ENCODE results near the gene MCF2L2. TPM values are rescaled to one million over a fixed set of nuclear protein-coding genes. Genes with fewer than 3 reads are reported as not detected.
"Not testable (repeated sequence)": the region's sequence is repeated elsewhere in the genome, so short reads cannot be mapped to it uniquely, and the experiment has no call there.

The MCF2L2 gene
- 11.3 and 12.2 TPM in 2 replicates for total RNA-seq (2014; rRNA removed; shearing (Covaris generic); ENCODE audit: low replicate concordance)

- Histone ChIP-seq H3K9me2 (replicated peaks; ENCODE audit: insufficient read depth, low read length) (no peaks in the 10 kb centered on the region), H3K79me2 (ENCODE audit: low read length) (no peaks in the 10 kb centered on the region), H3K27me3 (ENCODE audit: low read length) (no peaks in the 10 kb centered on the region), H3K9me3 (ENCODE audit: low read length) (no peaks in the 10 kb centered on the region), H4K20me1 (ENCODE audit: insufficient read depth, low read depth, low read length) (peaks cover 27% of the 10 kb centered on the region), H3K9ac (ENCODE audit: low read length) (peak within 1 kb of the TSS; percentile 86), H3K36me3 (ENCODE audit: insufficient read depth, low read length) (no peaks in the 10 kb centered on the region), H3K4me2 (ENCODE audit: low read depth, low read length, poor library complexity, severe bottlenecking) (peak within 1 kb of the TSS; percentile 97), H2AFZ (ENCODE audit: low read length) (peak within 1 kb of the TSS; percentile 95), H3K4me3 (ENCODE audit: low read length) (peak within 1 kb of the TSS; percentile 90), H3K27ac (ENCODE audit: low read length) (no peak within 1 kb of the TSS), H3K4me1 (ENCODE audit: low read length) (peaks cover 18% of the 10 kb centered on the region)
- peak; percentile 95 for DNase-seq
Measured at GRCh38 chr3:183428447-183429211, at the start of gene MCF2L2. MCF2L2 (minus strand) TSS chr3:183428619; CDS start chr3:183427977, 642 bp downstream.

- Histone ChIP-seq H3K27ac (ENCODE audit: low read length) (no peak overlapping the region), H3K4me3 (ENCODE audit: low read length) (no peak overlapping the region), H3K9ac (ENCODE audit: low read length) (no peak overlapping the region), H2AFZ (ENCODE audit: low read length) (no peak overlapping the region), H3K9me2 (replicated peaks; ENCODE audit: insufficient read depth, low read length) (no peaks in the 10 kb centered on the region), H4K20me1 (ENCODE audit: insufficient read depth, low read depth, low read length) (no peaks in the 10 kb centered on the region), H3K4me2 (ENCODE audit: low read depth, low read length, poor library complexity, severe bottlenecking) (no peak overlapping the region), H3K36me3 (ENCODE audit: insufficient read depth, low read length) (no peaks in the 10 kb centered on the region), H3K27me3 (ENCODE audit: low read length) (no peaks in the 10 kb centered on the region), H3K79me2 (ENCODE audit: low read length) (no peaks in the 10 kb centered on the region), H3K4me1 (ENCODE audit: low read length) (peaks cover 15% of the 10 kb centered on the region), H3K9me3 (ENCODE audit: low read length) (no peaks in the 10 kb centered on the region)
- DNase-seq, result no peak
Measured at GRCh38 chr3:183477801-183478456, 49.5 kb upstream of the MCF2L2 start.

GRCh38 chr3:183475764-183476162, 47.3 kb upstream of the MCF2L2 start:
- H3K9me3 ChIP-seq (ENCODE audit: low read length); DNase-seq; H2AFZ ChIP-seq (ENCODE audit: low read length); H3K4me2 ChIP-seq (ENCODE audit: low read depth, low read length, poor library complexity, severe bottlenecking); H3K36me3 ChIP-seq (ENCODE audit: insufficient read depth, low read length); H3K9me2 ChIP-seq (replicated peaks; ENCODE audit: insufficient read depth, low read length); H3K27me3 ChIP-seq (ENCODE audit: low read length); H3K9ac ChIP-seq (ENCODE audit: low read length); H3K4me3 ChIP-seq (ENCODE audit: low read length); H4K20me1 ChIP-seq (ENCODE audit: insufficient read depth, low read depth, low read length); H3K79me2 ChIP-seq (ENCODE audit: low read length); H3K27ac ChIP-seq (ENCODE audit: low read length): not testable (repeated sequence)
- H3K4me1 ChIP-seq (ENCODE audit: low read length), result peaks cover 15% of the 10 kb centered on the region

GRCh38 chr3:183475016-183475763, 46.8 kb upstream of the MCF2L2 start:
- no peaks in the 10 kb centered on the region for H3K9me3 ChIP-seq (ENCODE audit: low read length)
- no peaks in the 10 kb centered on the region for H3K27me3 ChIP-seq (ENCODE audit: low read length)
- DNase-seq, result no peak
- no peak overlapping the region for H3K4me3 ChIP-seq (ENCODE audit: low read length)
- no peaks in the 10 kb centered on the region for H4K20me1 ChIP-seq (ENCODE audit: insufficient read depth, low read depth, low read length)
- H3K36me3 ChIP-seq (ENCODE audit: insufficient read depth, low read length), result no peaks in the 10 kb centered on the region
- peaks cover 14% of the 10 kb centered on the region for H3K4me1 ChIP-seq (ENCODE audit: low read length)
- H3K27ac ChIP-seq (ENCODE audit: low read length), result no peak overlapping the region
- no peak overlapping the region for H3K9ac ChIP-seq (ENCODE audit: low read length)
- no peak overlapping the region for H3K4me2 ChIP-seq (ENCODE audit: low read depth, low read length, poor library complexity, severe bottlenecking)
- peak overlapping the region; percentile 58; the same call in 1 of the 2 replicates for H2AFZ ChIP-seq (ENCODE audit: low read length)
- no peaks in the 10 kb centered on the region for H3K9me2 ChIP-seq (replicated peaks; ENCODE audit: insufficient read depth, low read length)
- no peaks in the 10 kb centered on the region for H3K79me2 ChIP-seq (ENCODE audit: low read length)

- Histone ChIP-seq H2AFZ (ENCODE audit: low read length) (no peak overlapping the region), H3K27ac (ENCODE audit: low read length) (no peak overlapping the region), H3K4me2 (ENCODE audit: low read depth, low read length, poor library complexity, severe bottlenecking) (no peak overlapping the region), H3K36me3 (ENCODE audit: insufficient read depth, low read length) (no peaks in the 10 kb centered on the region), H3K4me1 (ENCODE audit: low read length) (peaks cover 18% of the 10 kb centered on the region), H4K20me1 (ENCODE audit: insufficient read depth, low read depth, low read length) (no peaks in the 10 kb centered on the region), H3K9ac (ENCODE audit: low read length) (no peak overlapping the region), H3K79me2 (ENCODE audit: low read length) (no peaks in the 10 kb centered on the region), H3K4me3 (ENCODE audit: low read length) (no peak overlapping the region), H3K27me3 (ENCODE audit: low read length) (no peaks in the 10 kb centered on the region), H3K9me3 (ENCODE audit: low read length) (no peaks in the 10 kb centered on the region), H3K9me2 (replicated peaks; ENCODE audit: insufficient read depth, low read length) (no peaks in the 10 kb centered on the region)
- no peak for DNase-seq
Measured at GRCh38 chr3:183473969-183474368, 45.5 kb upstream of the MCF2L2 start.

- no peaks in the 10 kb centered on the region for H3K9me2 ChIP-seq (replicated peaks; ENCODE audit: insufficient read depth, low read length)
- no peaks in the 10 kb centered on the region for H3K36me3 ChIP-seq (ENCODE audit: insufficient read depth, low read length)
- H3K27ac ChIP-seq (ENCODE audit: low read length), result no peak overlapping the region
- no peak overlapping the region for H3K9ac ChIP-seq (ENCODE audit: low read length)
- peaks cover 20% of the 10 kb centered on the region for H3K4me1 ChIP-seq (ENCODE audit: low read length)
- no peak for DNase-seq
- H3K27me3 ChIP-seq (ENCODE audit: low read length), result no peaks in the 10 kb centered on the region
- no peaks in the 10 kb centered on the region for H4K20me1 ChIP-seq (ENCODE audit: insufficient read depth, low read depth, low read length)
- H3K4me2 ChIP-seq (ENCODE audit: low read depth, low read length, poor library complexity, severe bottlenecking), result no peak overlapping the region
- H2AFZ ChIP-seq (ENCODE audit: low read length), result no peak overlapping the region
- H3K4me3 ChIP-seq (ENCODE audit: low read length), result no peak overlapping the region
- no peaks in the 10 kb centered on the region for H3K9me3 ChIP-seq (ENCODE audit: low read length)
- H3K79me2 ChIP-seq (ENCODE audit: low read length), result no peaks in the 10 kb centered on the region
Measured at GRCh38 chr3:183472155-183472554, 43.7 kb upstream of the MCF2L2 start.

GRCh38 chr3:183468424-183468823, 40.0 kb upstream of the MCF2L2 start:
- Histone ChIP-seq H3K4me2 (ENCODE audit: low read depth, low read length, poor library complexity, severe bottlenecking) (no peak overlapping the region), H3K4me3 (ENCODE audit: low read length) (no peak overlapping the region), H3K79me2 (ENCODE audit: low read length) (no peaks in the 10 kb centered on the region), H3K9me2 (replicated peaks; ENCODE audit: insufficient read depth, low read length) (no peaks in the 10 kb centered on the region), H3K4me1 (ENCODE audit: low read length) (peaks cover 15% of the 10 kb centered on the region), H3K27me3 (ENCODE audit: low read length) (no peaks in the 10 kb centered on the region), H3K36me3 (ENCODE audit: insufficient read depth, low read length) (no peaks in the 10 kb centered on the region), H3K9ac (ENCODE audit: low read length) (no peak overlapping the region), H4K20me1 (ENCODE audit: insufficient read depth, low read depth, low read length) (no peaks in the 10 kb centered on the region), H3K9me3 (ENCODE audit: low read length) (no peaks in the 10 kb centered on the region), H2AFZ (ENCODE audit: low read length) (no peak overlapping the region), H3K27ac (ENCODE audit: low read length) (no peak overlapping the region)
- DNase-seq, result no peak

GRCh38 chr3:183466575-183466974, 38.2 kb upstream of the MCF2L2 start:
- no peaks in the 10 kb centered on the region for H4K20me1 ChIP-seq (ENCODE audit: insufficient read depth, low read depth, low read length)
- no peak overlapping the region for H3K4me3 ChIP-seq (ENCODE audit: low read length)
- no peak overlapping the region for H3K9ac ChIP-seq (ENCODE audit: low read length)
- no peak for DNase-seq
- no peaks in the 10 kb centered on the region for H3K9me2 ChIP-seq (replicated peaks; ENCODE audit: insufficient read depth, low read length)
- no peak overlapping the region for H3K27ac ChIP-seq (ENCODE audit: low read length)
- H3K4me1 ChIP-seq (ENCODE audit: low read length), result peaks cover 15% of the 10 kb centered on the region
- H2AFZ ChIP-seq (ENCODE audit: low read length), result no peak overlapping the region
- no peaks in the 10 kb centered on the region for H3K9me3 ChIP-seq (ENCODE audit: low read length)
- no peaks in the 10 kb centered on the region for H3K36me3 ChIP-seq (ENCODE audit: insufficient read depth, low read length)
- no peak overlapping the region for H3K4me2 ChIP-seq (ENCODE audit: low read depth, low read length, poor library complexity, severe bottlenecking)
- H3K79me2 ChIP-seq (ENCODE audit: low read length), result no peaks in the 10 kb centered on the region
- H3K27me3 ChIP-seq (ENCODE audit: low read length), result no peaks in the 10 kb centered on the region
